Measurements from ENCODE around the gene CNTRL. TPM values are rescaled to one million over a fixed set of nuclear protein-coding genes. Genes with fewer than 3 reads are reported as not detected.

Gene CNTRL
- total and polyA plus RNA-seq, 2 of the 8 experiments (the other 6 are each of a cell fraction or from before 2014, with no cell fraction given), result 5.1 to 13.9 TPM

DNA sequence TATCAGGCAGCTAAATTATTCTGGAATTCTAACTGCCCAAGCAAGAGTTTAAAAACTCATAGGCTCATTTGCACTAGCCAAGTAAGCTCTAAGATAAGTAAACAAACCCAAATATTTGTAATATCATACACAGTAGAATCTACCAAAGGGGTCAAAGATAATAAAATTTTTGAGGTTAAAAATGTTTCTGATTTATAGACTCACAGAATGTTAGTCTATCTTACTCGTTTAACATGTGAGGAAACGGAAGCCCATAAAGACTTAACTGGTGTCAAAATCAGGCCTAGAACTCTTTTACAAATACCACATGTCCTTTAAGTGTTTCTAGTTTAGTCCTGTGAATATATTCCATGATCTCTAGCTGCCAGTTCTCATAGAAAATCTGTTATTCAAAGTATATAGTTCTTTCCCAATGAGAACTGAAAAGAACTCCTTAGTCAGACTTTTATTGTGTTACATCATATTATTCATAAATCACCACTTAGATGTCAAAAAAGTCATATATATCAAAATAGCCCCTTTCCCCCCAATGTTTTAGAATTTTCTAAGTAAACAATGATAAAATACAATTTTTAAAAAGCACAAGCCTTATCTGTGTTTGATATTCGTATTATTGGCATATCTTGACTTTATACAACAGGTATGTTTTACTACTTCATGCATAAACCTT, 113.0 kb downstream of the CNTRL start (continued):
- TF ChIP-seq, protein P1, sequence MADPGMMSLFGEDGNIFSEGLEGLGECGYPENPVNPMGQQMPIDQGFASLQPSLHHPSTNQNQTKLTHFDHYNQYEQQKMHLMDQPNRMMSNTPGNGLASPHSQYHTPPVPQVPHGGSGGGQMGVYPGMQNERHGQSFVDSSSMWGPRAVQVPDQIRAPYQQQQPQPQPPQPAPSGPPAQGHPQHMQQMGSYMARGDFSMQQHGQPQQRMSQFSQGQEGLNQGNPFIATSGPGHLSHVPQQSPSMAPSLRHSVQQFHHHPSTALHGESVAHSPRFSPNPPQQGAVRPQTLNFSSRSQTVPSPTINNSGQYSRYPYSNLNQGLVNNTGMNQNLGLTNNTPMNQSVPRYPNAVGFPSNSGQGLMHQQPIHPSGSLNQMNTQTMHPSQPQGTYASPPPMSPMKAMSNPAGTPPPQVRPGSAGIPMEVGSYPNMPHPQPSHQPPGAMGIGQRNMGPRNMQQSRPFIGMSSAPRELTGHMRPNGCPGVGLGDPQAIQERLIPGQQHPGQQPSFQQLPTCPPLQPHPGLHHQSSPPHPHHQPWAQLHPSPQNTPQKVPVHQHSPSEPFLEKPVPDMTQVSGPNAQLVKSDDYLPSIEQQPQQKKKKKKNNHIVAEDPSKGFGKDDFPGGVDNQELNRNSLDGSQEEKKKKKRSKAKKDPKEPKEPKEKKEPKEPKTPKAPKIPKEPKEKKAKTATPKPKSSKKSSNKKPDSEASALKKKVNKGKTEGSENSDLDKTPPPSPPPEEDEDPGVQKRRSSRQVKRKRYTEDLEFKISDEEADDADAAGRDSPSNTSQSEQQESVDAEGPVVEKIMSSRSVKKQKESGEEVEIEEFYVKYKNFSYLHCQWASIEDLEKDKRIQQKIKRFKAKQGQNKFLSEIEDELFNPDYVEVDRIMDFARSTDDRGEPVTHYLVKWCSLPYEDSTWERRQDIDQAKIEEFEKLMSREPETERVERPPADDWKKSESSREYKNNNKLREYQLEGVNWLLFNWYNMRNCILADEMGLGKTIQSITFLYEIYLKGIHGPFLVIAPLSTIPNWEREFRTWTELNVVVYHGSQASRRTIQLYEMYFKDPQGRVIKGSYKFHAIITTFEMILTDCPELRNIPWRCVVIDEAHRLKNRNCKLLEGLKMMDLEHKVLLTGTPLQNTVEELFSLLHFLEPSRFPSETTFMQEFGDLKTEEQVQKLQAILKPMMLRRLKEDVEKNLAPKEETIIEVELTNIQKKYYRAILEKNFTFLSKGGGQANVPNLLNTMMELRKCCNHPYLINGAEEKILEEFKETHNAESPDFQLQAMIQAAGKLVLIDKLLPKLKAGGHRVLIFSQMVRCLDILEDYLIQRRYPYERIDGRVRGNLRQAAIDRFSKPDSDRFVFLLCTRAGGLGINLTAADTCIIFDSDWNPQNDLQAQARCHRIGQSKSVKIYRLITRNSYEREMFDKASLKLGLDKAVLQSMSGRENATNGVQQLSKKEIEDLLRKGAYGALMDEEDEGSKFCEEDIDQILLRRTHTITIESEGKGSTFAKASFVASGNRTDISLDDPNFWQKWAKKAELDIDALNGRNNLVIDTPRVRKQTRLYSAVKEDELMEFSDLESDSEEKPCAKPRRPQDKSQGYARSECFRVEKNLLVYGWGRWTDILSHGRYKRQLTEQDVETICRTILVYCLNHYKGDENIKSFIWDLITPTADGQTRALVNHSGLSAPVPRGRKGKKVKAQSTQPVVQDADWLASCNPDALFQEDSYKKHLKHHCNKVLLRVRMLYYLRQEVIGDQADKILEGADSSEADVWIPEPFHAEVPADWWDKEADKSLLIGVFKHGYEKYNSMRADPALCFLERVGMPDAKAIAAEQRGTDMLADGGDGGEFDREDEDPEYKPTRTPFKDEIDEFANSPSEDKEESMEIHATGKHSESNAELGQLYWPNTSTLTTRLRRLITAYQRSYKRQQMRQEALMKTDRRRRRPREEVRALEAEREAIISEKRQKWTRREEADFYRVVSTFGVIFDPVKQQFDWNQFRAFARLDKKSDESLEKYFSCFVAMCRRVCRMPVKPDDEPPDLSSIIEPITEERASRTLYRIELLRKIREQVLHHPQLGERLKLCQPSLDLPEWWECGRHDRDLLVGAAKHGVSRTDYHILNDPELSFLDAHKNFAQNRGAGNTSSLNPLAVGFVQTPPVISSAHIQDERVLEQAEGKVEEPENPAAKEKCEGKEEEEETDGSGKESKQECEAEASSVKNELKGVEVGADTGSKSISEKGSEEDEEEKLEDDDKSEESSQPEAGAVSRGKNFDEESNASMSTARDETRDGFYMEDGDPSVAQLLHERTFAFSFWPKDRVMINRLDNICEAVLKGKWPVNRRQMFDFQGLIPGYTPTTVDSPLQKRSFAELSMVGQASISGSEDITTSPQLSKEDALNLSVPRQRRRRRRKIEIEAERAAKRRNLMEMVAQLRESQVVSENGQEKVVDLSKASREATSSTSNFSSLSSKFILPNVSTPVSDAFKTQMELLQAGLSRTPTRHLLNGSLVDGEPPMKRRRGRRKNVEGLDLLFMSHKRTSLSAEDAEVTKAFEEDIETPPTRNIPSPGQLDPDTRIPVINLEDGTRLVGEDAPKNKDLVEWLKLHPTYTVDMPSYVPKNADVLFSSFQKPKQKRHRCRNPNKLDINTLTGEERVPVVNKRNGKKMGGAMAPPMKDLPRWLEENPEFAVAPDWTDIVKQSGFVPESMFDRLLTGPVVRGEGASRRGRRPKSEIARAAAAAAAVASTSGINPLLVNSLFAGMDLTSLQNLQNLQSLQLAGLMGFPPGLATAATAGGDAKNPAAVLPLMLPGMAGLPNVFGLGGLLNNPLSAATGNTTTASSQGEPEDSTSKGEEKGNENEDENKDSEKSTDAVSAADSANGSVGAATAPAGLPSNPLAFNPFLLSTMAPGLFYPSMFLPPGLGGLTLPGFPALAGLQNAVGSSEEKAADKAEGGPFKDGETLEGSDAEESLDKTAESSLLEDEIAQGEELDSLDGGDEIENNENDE (IDR thresholded peaks at IDR 0.05; ENCODE audit: insufficient replicate concordance, low read length), result no peak
- TF ChIP-seq CREB1 (IDR thresholded peaks at IDR 0.05), result no peak
- no peak for TF ChIP-seq RNF2 (IDR thresholded peaks at IDR 0.05; ENCODE audit: borderline replicate concordance, low read depth, low read length, missing control alignments, poor library complexity, severe bottlenecking)
- TF ChIP-seq SRF (IDR thresholded peaks at IDR 0.05; ENCODE audit: low read depth, low read length), result no peak
- TF ChIP-seq TAF1 (IDR thresholded peaks at IDR 0.05; ENCODE audit: low read depth, low read length), result no peak
- TF ChIP-seq GTF2F1 (IDR thresholded peaks at IDR 0.05; ENCODE audit: borderline replicate concordance, low read depth, low read length), result no peak
- TF ChIP-seq NRF1 (IDR thresholded peaks at IDR 0.05; ENCODE audit: low read depth, low read length), result no peak
- no peak for TF ChIP-seq SIX5 (IDR thresholded peaks at IDR 0.05; ENCODE audit: low read depth, low read length)
- TF ChIP-seq SAP30 (IDR thresholded peaks at IDR 0.05; ENCODE audit: insufficient read depth, insufficient replicate concordance, low read length), result no peak
- no peak for TF ChIP-seq KDM5A (IDR thresholded peaks at IDR 0.05; ENCODE audit: low read length)
